Endometrial microvascular endothelial cells (primary cell): ENCODE results near the gene MTG2. TPM values are rescaled to one million over a fixed set of nuclear protein-coding genes. Genes with fewer than 3 reads are reported as not detected.

ENCODE experiments used
- total RNA-seq: library from RNA; depleted of rRNA; stranded (reverse); fragments of >200 nt; gene quantifications from one replicate; pipeline ENCODE4 v1.2.3, GENCODE V29; 2015; ENCODE audit errors: inconsistent ontology term

The MTG2 gene
- total RNA-seq, 1 donor from 2014 or later: 8.4 TPM

Other genes starting within 250 kb of the MTG2 start
- gene TAF4, start 117.1 kb upstream of the MTG2 start, total RNA-seq: 2.6 TPM
- gene LSM14B, start 60.6 kb upstream of the MTG2 start, total RNA-seq: 21.2 TPM
- 414 TPM for gene PSMA7, start 39.6 kb upstream of the MTG2 start, total RNA-seq
- 3.1 TPM for gene SS18L1, start 39.3 kb upstream of the MTG2 start, total RNA-seq
- not detected for gene HRH3, start 37.2 kb downstream of the MTG2 start, total RNA-seq
- gene OSBPL2, start 55.5 kb downstream of the MTG2 start, total RNA-seq: 15.6 TPM
- gene ADRM1, start 120.0 kb downstream of the MTG2 start, total RNA-seq: 309 TPM
- gene LAMA5, start 184.3 kb downstream of the MTG2 start, total RNA-seq: 132 TPM
- 2,359 TPM for gene RPS21, start 204.1 kb downstream of the MTG2 start, total RNA-seq
- gene CABLES2, start 224.3 kb downstream of the MTG2 start, total RNA-seq: 6.9 TPM
- not detected for gene RBBP8NL, start 244.5 kb downstream of the MTG2 start, total RNA-seq